ENCODE data around the gene DNAI1. TPM values are rescaled to one million over a fixed set of nuclear protein-coding genes. Genes with fewer than 3 reads are reported as not detected.
"Not testable (repeated sequence)": the region's sequence is repeated elsewhere in the genome, so short reads cannot be mapped to it uniquely, and the experiment has no call there.

The DNAI1 gene
- total RNA-seq, 2 donors from 2014 or later = not detected

DNA sequence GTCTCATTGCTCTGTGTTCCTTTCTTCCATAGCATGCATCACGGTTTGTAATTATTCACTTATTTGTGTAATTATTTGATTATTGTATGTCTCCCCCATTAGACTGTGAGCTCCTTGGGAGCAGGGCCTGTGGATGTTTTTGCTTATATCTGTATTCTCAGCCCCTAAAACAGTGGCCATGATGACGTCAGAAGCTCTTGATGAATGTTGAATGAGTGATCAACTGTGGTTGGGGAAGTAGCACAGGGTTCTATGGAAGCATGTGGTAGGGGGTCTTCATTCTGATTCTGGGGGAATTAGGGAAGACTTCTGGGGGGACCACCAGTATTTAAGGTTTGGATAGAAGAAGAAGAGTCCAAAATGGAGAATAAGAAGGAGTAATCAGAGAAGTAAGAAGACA, 6.0 kb downstream of the DNAI1 start:
- TF ChIP-seq, protein P1, sequence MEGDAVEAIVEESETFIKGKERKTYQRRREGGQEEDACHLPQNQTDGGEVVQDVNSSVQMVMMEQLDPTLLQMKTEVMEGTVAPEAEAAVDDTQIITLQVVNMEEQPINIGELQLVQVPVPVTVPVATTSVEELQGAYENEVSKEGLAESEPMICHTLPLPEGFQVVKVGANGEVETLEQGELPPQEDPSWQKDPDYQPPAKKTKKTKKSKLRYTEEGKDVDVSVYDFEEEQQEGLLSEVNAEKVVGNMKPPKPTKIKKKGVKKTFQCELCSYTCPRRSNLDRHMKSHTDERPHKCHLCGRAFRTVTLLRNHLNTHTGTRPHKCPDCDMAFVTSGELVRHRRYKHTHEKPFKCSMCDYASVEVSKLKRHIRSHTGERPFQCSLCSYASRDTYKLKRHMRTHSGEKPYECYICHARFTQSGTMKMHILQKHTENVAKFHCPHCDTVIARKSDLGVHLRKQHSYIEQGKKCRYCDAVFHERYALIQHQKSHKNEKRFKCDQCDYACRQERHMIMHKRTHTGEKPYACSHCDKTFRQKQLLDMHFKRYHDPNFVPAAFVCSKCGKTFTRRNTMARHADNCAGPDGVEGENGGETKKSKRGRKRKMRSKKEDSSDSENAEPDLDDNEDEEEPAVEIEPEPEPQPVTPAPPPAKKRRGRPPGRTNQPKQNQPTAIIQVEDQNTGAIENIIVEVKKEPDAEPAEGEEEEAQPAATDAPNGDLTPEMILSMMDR (IDR thresholded peaks at IDR 0.05) = no peak
- H3K9me3 ChIP-seq = no peaks in the 10 kb centered on the region
- no peaks in the 10 kb centered on the region for H3K4me1 ChIP-seq
- DNase-seq = no peak
- no peaks in the 10 kb centered on the region for H3K36me3 ChIP-seq
- H3K27ac ChIP-seq = no peak overlapping the region
- H3K4me3 ChIP-seq = no peak overlapping the region
- no peak overlapping the region for H3K9ac ChIP-seq (ENCODE audit: low read depth in 2 of 2, low read length in 2 of 2)
- intact Hi-C loops (cut with DNase I) = no loop called here
- H3K27me3 ChIP-seq = no peaks in the 10 kb centered on the region

DNA sequence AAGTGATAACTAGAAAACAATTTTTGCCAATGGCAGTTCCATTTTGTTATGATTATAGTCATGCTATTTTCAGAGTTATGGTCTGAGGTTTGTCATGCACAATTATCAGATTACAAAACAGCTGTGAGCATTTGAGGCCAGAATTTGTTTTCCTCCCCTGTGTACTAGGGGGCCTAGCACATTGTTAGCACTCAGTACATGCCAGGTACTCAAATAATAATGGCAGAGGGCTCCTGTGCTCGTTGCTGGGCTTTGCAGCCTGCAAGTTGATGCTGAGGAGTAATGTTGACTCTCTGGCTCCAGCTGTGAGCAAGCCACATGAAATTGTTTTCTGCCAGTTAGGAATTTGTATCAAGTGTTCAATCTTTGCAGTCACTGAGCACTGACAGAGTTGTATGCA, 6.9 kb downstream of the DNAI1 start:
- intact Hi-C loops (cut with DNase I) = no loop called here
- H3K36me3 ChIP-seq = no peaks in the 10 kb centered on the region
- H3K9ac ChIP-seq (ENCODE audit: low read depth in 2 of 2, low read length in 2 of 2) = no peak overlapping the region
- H3K27me3 ChIP-seq = no peaks in the 10 kb centered on the region
- no peaks in the 10 kb centered on the region for H3K4me1 ChIP-seq
- H3K27ac ChIP-seq = no peak overlapping the region
- no peak overlapping the region for H3K4me3 ChIP-seq
- no peaks in the 10 kb centered on the region for H3K9me3 ChIP-seq
- TF ChIP-seq, protein P1 (IDR thresholded peaks at IDR 0.05) = no peak
- no peak for DNase-seq

DNA sequence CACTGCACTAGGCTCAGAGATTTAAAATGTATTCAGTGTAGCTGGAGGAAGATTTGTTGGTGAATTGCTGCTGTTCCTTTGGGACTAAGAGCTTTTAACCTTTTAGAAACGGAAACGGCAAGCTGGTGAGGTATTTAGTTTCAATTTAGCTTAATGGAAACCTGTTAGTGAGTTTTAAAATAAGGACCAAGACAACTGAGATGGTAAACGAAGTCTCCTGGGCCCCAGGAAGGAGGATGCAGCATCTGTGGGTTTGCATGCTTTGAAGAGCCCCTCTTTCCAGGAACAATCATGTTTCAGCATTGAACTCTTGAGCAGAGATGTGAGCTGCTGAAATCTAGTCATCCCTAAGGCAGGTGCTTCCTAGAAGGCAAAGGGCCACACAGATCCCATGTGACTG, 16.5 kb downstream of the DNAI1 start:
- H3K27ac ChIP-seq = no peak overlapping the region
- no peak overlapping the region for H3K4me3 ChIP-seq
- no peak for DNase-seq
- intact Hi-C loops (cut with DNase I) = no loop called here
- H3K9ac ChIP-seq (ENCODE audit: low read depth in 2 of 2, low read length in 2 of 2) = no peak overlapping the region
- no peaks in the 10 kb centered on the region for H3K27me3 ChIP-seq
- H3K36me3 ChIP-seq = no peaks in the 10 kb centered on the region
- TF ChIP-seq, protein P1 (IDR thresholded peaks at IDR 0.05) = no peak
- no peaks in the 10 kb centered on the region for H3K9me3 ChIP-seq
- no peaks in the 10 kb centered on the region for H3K4me1 ChIP-seq

DNA sequence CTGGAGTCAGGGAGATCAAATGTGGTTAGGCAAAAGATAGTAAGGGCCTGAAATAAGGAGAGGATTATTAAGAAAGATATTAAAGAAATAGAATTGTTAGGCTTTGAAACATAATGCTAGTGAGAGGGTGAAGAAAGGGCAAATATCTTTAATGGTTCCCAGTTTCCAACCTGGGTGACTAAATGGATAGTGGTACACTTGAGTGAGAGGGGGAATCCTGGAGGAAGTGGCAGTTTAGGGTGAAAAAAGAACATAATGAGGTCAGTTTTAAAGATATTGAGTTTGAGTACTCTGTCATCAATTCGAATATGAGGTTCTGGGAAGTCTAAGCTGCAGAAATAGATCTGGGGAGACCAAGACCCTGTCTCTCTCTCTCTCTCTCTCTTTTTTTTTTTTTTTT, 18.9 kb downstream of the DNAI1 start:
- intact Hi-C loops (cut with DNase I) = no loop called here
- Histone ChIP-seq H3K9ac (ENCODE audit: low read depth in 2 of 2, low read length in 2 of 2) (no peak overlapping the region), H3K27me3 (no peaks in the 10 kb centered on the region), H3K9me3 (no peaks in the 10 kb centered on the region), H3K27ac (no peak overlapping the region), H3K36me3 (no peaks in the 10 kb centered on the region), H3K4me1 (no peaks in the 10 kb centered on the region), H3K4me3 (no peak overlapping the region)
- DNase-seq = no peak
- TF ChIP-seq, protein P1 (IDR thresholded peaks at IDR 0.05) = no peak

DNA sequence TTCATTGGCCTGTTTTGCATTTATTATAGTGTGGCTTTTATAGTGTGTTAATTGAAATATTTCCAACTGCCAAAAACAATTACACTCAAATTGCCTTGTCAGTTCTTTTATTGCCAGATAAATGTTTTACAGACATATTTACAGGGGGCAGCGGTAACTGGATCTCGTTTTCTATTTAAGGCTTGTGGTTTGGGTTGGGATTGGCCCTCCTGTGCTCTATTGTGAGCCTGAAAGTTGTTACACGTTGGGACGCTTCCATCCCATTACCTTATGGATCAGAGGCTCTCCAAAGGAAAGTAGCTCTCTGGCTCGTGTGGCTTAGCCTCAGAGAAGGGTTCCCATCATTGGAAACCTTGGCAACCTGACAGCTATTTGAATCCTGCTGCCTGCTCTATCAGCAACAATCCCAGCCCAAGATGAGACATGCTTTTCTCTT, 20.8 kb downstream of the DNAI1 start:
- intact Hi-C loops (cut with DNase I) = no loop called here
- Histone ChIP-seq H3K4me1 (no peaks in the 10 kb centered on the region), H3K4me3 (no peak overlapping the region), H3K9me3 (no peaks in the 10 kb centered on the region), H3K27me3 (no peaks in the 10 kb centered on the region), H3K27ac (no peak overlapping the region), H3K9ac (ENCODE audit: low read depth in 2 of 2, low read length in 2 of 2) (no peak overlapping the region), H3K36me3 (no peaks in the 10 kb centered on the region)
- TF ChIP-seq, protein P1 (IDR thresholded peaks at IDR 0.05) = no peak
- no peak for DNase-seq

DNA sequence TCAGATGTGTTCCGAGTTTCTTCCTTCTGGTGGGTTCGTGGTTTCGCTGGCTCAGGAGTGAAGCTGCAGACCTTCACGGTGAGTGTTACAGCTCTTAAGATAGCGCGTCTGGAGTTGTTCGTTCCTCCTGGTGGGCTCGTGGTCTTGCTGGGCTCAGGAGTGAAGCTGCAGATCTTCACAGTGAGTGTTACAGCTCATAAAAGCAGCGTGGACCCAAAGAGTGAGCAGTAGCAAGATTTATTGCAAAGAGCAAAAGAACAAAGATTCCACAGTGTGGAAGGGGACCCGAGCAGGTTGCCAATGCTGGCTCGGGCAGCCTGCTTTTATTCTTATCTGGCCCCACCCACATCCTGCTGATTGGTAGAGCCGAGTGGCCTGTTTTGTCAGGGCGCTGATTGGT, 23.0 kb downstream of the DNAI1 start:
- intact Hi-C loops (cut with DNase I); DNase-seq; H3K27ac ChIP-seq; H3K36me3 ChIP-seq; H3K4me3 ChIP-seq; H3K27me3 ChIP-seq; H3K4me1 ChIP-seq; H3K9me3 ChIP-seq; H3K9ac ChIP-seq (ENCODE audit: low read depth in 2 of 2, low read length in 2 of 2): not testable (repeated sequence)

DNA sequence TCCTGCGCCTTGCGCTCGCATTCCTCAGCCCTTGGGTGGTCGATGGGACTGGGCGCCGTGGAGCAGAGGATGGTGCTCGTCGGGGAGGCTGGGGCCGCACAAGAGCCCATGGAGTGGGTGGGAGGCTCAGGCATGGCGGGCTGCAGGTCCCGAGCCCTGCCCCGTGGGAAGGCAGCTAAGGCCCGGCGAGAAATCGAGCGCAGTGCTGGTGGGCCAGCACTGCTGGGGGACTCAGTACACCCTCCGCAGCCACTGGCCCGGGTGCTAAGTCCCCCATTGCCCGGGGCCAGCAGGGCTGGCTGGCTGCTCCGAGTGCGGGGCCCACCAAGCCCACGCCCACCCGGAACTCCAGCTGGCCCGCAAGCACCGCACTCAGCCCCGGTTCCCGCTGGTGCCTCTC, 24.1 kb downstream of the DNAI1 start:
- H3K4me3 ChIP-seq; DNase-seq; H3K9ac ChIP-seq (ENCODE audit: low read depth in 2 of 2, low read length in 2 of 2); H3K27ac ChIP-seq; H3K9me3 ChIP-seq; H3K27me3 ChIP-seq; H3K36me3 ChIP-seq; intact Hi-C loops (cut with DNase I); H3K4me1 ChIP-seq: not testable (repeated sequence)
